Activated naive CD4-positive, alpha-beta T cell treated with anti-CD3 and anti-CD28 coated beads for 36 hours (primary cell): ENCODE data around the gene SF3B2. TPM values are rescaled to one million over a fixed set of nuclear protein-coding genes. Genes with fewer than 3 reads are reported as not detected.
"Not testable (repeated sequence)": the region's sequence is repeated elsewhere in the genome, so short reads cannot be mapped to it uniquely, and the experiment has no call there.

Experiments
- CTCF ChIA-PET: fragments of 350-600 bp; sonication (Branson Sonifier 250); formaldehyde crosslinking; loops from one replicate; lab custom pipeline; 2021; ENCODE audit warnings: antibody characterized with exemption; lab: Charles Lee
- DNase-seq: peaks from one replicate; pipeline ENCODE4 v3.0.0-alpha.2; 2020
- H3K27ac Mint-ChIP-seq: one replicate; pipeline ENCODE4 v1.8.0; 2021; ENCODE audit warnings: mild to moderate bottlenecking, mixed read lengths
- H3K27me3 Mint-ChIP-seq: one replicate; pipeline ENCODE4 v1.8.0; 2021; ENCODE audit warnings: low read depth, mixed read lengths
- H3K36me3 Mint-ChIP-seq: one replicate; pipeline ENCODE4 v1.8.0; 2021; ENCODE audit warnings: low read depth, mixed read lengths
- H3K4me1 Mint-ChIP-seq: one replicate; pipeline ENCODE4 v1.8.0; 2021; ENCODE audit warnings: low read depth, mixed read lengths
- H3K4me3 Mint-ChIP-seq: one replicate; pipeline ENCODE4 v1.8.0; 2021; ENCODE audit warnings: mild to moderate bottlenecking, moderate library complexity, mixed read lengths
- H3K9me3 Mint-ChIP-seq: one replicate; pipeline ENCODE4 v1.8.0; 2021; ENCODE audit warnings: mixed read lengths
- intact Hi-C: fragments of 100-400 bp; cut with micrococcal nuclease; formaldehyde crosslinking; loops from one replicate; pipeline ENCODE4 v1.15.1; 2023
- total RNA-seq, 2 experiments: library from RNA; stranded (reverse); gene quantifications; one replicate each; pipeline ENCODE4 v1.2.3, GENCODE V29; 2021

The SF3B2 gene
- total RNA-seq, 2 experiments from 2014 or later, result 319 to 321 TPM

- Mint-ChIP-seq H3K9me3 (no peaks in the 10 kb centered on the region), H3K4me1 (peaks cover 8% of the 10 kb centered on the region), H3K4me3 (no peak overlapping the region), H3K36me3 (no peaks in the 10 kb centered on the region), H3K27ac (no peak overlapping the region), H3K27me3 (peaks cover 5% of the 10 kb centered on the region)
- DNase-seq, result no peak
- intact Hi-C loops, result no loop called here
- CTCF ChIA-PET, result interaction anchor here (0.6 to 1.7 kb wide), 3 partner anchors 11 to 132 kb away, joined by 3 to 6 read pairs (median 3); partner anchors contain the start of gene FIBP
Measured at GRCh38 chr11:66020618-66021357, 31.4 kb upstream of the SF3B2 start.

DNA sequence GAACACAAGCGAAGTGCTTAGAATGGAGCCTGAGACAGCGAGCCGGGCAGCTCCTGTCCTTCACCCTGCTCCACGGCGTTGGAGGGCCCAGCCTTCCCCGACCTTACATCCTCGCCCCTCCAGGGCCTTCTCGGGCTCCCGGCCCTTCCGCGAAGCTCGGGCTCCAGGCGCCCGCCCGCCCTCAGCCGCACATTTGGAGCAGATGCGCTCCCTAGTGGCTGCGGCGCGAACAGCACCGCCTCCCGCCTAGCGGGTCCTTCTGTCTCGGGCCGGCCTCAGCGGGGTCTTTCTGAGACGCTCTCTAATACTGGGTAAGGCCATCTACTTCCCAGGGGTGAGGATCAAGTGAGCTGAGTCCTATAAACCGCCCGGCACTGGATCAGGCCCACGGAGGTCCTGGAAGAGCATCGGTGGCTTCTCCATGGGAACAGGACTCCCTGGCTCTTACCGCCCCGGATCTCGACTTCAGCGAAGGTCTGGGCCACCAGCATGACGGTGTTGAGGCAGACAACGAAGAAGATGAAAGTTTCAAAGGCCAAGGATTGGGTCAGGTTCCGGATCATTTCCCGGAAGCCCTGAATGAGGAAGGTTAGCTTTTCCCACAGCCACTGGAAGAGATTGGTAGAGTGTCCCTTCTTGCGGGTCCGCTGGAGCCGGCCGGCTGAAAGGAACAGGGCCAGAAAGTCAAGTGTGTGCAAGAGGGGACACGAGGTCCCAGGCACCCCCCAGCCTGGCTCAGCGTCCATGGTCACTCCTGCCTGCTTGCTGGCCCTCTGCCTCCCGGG is 29.6 kb upstream of the SF3B2 start:
- no peak overlapping the region for H3K27ac Mint-ChIP-seq
- peaks cover 5% of the 10 kb centered on the region for H3K27me3 Mint-ChIP-seq
- CTCF ChIA-PET, result interaction anchor here (0.6 to 2.0 kb wide), 34 partner anchors 8 to 513 kb away, joined by 3 to 20 read pairs (median 4); partner anchors contain the start of genes CCDC85B, CST6 and SF3B2
- peak overlapping the region; percentile 42 for H3K4me3 Mint-ChIP-seq
- peak; percentile 81 for DNase-seq
- H3K4me1 Mint-ChIP-seq, result peaks cover 5% of the 10 kb centered on the region
- no peaks in the 10 kb centered on the region for H3K36me3 Mint-ChIP-seq
- intact Hi-C loops, result loop anchor here (1.0 kb wide), 2 partner anchors 20 to 33 kb away; partner anchors contain the start of genes BANF1 and EIF1AD
- H3K9me3 Mint-ChIP-seq, result no peaks in the 10 kb centered on the region

GRCh38 chr11:66023186-66023440 is 29.1 kb upstream of the SF3B2 start:
- H3K4me3 Mint-ChIP-seq, H3K27me3 Mint-ChIP-seq, H3K4me1 Mint-ChIP-seq, DNase-seq, H3K27ac Mint-ChIP-seq, H3K36me3 Mint-ChIP-seq, intact Hi-C loops, H3K9me3 Mint-ChIP-seq: not testable (repeated sequence)
- CTCF ChIA-PET, result interaction anchor here (0.8 to 2.0 kb wide), 17 partner anchors 8 to 363 kb away, joined by 3 to 16 read pairs (median 5); partner anchors contain the start of genes CCDC85B and SF3B2

- intact Hi-C loops, result no loop called here
- CTCF ChIA-PET, result interaction anchor here (2.4 kb wide), 1 partner anchor 19 kb away, joined by 13 read pairs; no protein-coding TSS in a partner anchor
- Mint-ChIP-seq H3K27ac (no peak within 1 kb of the TSS), H3K36me3 (no peaks in the 10 kb centered on the region), H3K27me3 (peaks cover 5% of the 10 kb centered on the region), H3K9me3 (no peaks in the 10 kb centered on the region), H3K4me3 (no peak within 1 kb of the TSS), H3K4me1 (peaks cover 4% of the 10 kb centered on the region)
- no peak for DNase-seq
Measured at GRCh38 chr11:66026017-66026529, 26.1 kb upstream of the SF3B2 start, which contains the start of gene CATSPER1. Gene CATSPER1, minus strand, starts transcription at chr11:66026479. Its CDS starts 100 bp downstream, at chr11:66026379.

DNA sequence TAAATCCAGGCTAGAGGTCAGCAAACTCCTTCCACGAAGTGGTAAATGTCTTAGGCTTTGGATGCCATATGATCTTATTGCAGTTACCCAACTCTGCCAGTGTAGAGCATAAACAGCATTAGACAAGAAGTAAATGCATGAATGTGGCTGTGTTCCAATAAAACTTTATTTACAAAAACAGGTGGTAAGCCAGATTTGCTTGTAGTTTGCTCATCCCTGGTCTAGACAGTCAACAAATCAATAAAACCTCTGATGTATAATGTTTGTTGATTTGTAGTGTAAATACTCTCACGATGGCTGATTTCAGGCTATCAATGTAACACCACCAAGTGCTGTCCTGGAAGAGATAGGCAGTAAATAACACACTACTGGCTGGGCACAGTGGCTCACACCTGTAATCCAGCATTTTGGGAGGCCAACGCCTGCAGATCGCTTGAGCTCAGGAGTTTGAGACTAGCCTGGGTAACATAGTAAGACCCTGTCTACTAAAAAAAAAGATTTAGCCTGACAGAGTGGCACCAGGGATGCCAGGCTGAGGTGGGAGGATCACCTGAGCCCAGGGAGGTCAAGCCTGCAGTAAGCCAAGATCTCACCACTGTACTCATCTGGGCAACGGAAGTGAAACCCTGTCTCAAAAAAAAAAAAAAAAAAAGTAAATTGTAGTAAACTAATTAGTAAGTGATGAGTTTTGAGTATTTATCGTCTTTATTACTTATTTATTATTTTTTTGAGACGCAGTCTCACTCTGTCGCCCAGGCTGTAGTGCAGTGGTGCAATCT is 19.0 kb upstream of the SF3B2 start:
- Mint-ChIP-seq H3K27ac (no peak overlapping the region), H3K9me3 (peaks cover 2% of the 10 kb centered on the region), H3K4me3 (no peak overlapping the region), H3K36me3 (no peaks in the 10 kb centered on the region), H3K27me3 (peaks cover 3% of the 10 kb centered on the region), H3K4me1 (no peaks in the 10 kb centered on the region)
- CTCF ChIA-PET, result interaction anchor here (0.6 to 1.3 kb wide), 2 partner anchors 11 to 12 kb away, joined by 3 read pairs; no protein-coding TSS in a partner anchor
- no peak for DNase-seq
- intact Hi-C loops, result no loop called here

GRCh38 chr11:66035653-66036333 is 16.4 kb upstream of the SF3B2 start:
- intact Hi-C loops, result no loop called here
- DNase-seq, result no peak
- Mint-ChIP-seq H3K27ac (no peak overlapping the region), H3K4me1 (no peaks in the 10 kb centered on the region), H3K36me3 (no peaks in the 10 kb centered on the region), H3K9me3 (peaks cover 2% of the 10 kb centered on the region), H3K27me3 (peaks cover 3% of the 10 kb centered on the region), H3K4me3 (no peak overlapping the region)
- CTCF ChIA-PET, result interaction anchor here (2.4 to 3.1 kb wide), 2 partner anchors 9 to 13 kb away, joined by 10 to 18 read pairs; no protein-coding TSS in a partner anchor

DNA sequence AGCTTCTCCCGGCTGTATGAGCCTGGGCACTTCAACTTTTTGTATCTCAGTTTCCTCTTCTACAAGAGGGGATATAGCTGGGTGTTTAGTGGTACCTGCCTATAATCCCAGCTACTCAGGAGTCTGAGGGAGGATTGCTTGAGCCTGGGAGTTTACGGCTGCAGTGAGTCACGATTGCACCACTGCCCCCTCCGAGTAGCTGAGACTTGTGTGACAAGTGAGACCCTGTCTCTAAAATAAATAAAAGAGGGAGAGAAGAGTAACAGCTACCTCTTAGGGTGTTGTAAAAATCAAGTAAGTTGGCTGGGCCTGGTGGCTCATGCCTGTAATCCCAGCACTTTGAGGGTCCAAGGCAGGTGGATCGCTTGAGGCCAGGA is 15.8 kb upstream of the SF3B2 start:
- CTCF ChIA-PET, result interaction anchor here (2.4 to 3.1 kb wide), 2 partner anchors 9 to 14 kb away, joined by 10 to 18 read pairs; no protein-coding TSS in a partner anchor

GRCh38 chr11:66037327-66037726 is 14.8 kb upstream of the SF3B2 start:
- no peak for DNase-seq
- H3K9me3 Mint-ChIP-seq, result peaks cover 2% of the 10 kb centered on the region
- CTCF ChIA-PET, result interaction anchor here (2.4 to 3.1 kb wide), 2 partner anchors 8 to 15 kb away, joined by 10 to 18 read pairs; no protein-coding TSS in a partner anchor
- H3K27ac Mint-ChIP-seq, result no peak overlapping the region
- H3K4me3 Mint-ChIP-seq, result no peak overlapping the region
- no peaks in the 10 kb centered on the region for H3K36me3 Mint-ChIP-seq
- H3K27me3 Mint-ChIP-seq, result peaks cover 3% of the 10 kb centered on the region
- H3K4me1 Mint-ChIP-seq, result no peaks in the 10 kb centered on the region
- intact Hi-C loops, result no loop called here

More for the DNA sequence above, 15.8 kb upstream of the SF3B2 start:
- intact Hi-C loops, result no loop called here
- Mint-ChIP-seq H3K9me3 (peaks cover 2% of the 10 kb centered on the region), H3K4me3 (no peak overlapping the region), H3K27me3 (peaks cover 3% of the 10 kb centered on the region), H3K4me1 (no peaks in the 10 kb centered on the region), H3K36me3 (no peaks in the 10 kb centered on the region), H3K27ac (no peak overlapping the region)
- no peak for DNase-seq

- peaks cover under 1% of the 10 kb centered on the region for H3K27me3 Mint-ChIP-seq
- intact Hi-C loops, result no loop called here
- H3K36me3 Mint-ChIP-seq, result no peaks in the 10 kb centered on the region
- H3K27ac Mint-ChIP-seq, result no peak overlapping the region
- peaks cover 2% of the 10 kb centered on the region for H3K9me3 Mint-ChIP-seq
- no peak overlapping the region for H3K4me3 Mint-ChIP-seq
- peaks cover 2% of the 10 kb centered on the region for H3K4me1 Mint-ChIP-seq
- DNase-seq, result no peak
- CTCF ChIA-PET, result interaction anchor here (0.6 to 1.0 kb wide), 2 partner anchors 11 to 140 kb away, joined by 3 read pairs; no protein-coding TSS in a partner anchor
Measured at GRCh38 chr11:66039765-66040164, 12.4 kb upstream of the SF3B2 start.

GRCh38 chr11:66042227-66042995 is 9.8 kb upstream of the SF3B2 start:
- no peak for DNase-seq
- Mint-ChIP-seq H3K4me3 (no peak overlapping the region), H3K4me1 (peaks cover 12% of the 10 kb centered on the region), H3K27ac (no peak overlapping the region), H3K27me3 (no peaks in the 10 kb centered on the region), H3K9me3 (no peaks in the 10 kb centered on the region), H3K36me3 (no peaks in the 10 kb centered on the region)
- intact Hi-C loops, result no loop called here
- CTCF ChIA-PET, result interaction anchor here (1.2 kb wide), 1 partner anchor 10 kb away, joined by 5 read pairs; the partner anchor contains the start of gene SF3B2
